Lower leg skin (tissue), 3 donors: ENCODE data around the gene VWA8.

Experiments
- CTCF ChIP-seq, 3 donors: fragments of 450-650 bp; IDR thresholded peaks; one replicate each; pipeline ENCODE4 v1.5.1; 2016; ENCODE audit warnings: antibody characterized with exemption in 3 of 3, mild to moderate bottlenecking in 3 of 3, moderate library complexity in 2 of 3
- POLR2A ChIP-seq, 2 donors: fragments of 450-650 bp; IDR thresholded peaks; one replicate each; pipeline ENCODE4 v1.6.1; 2016 to 2017; ENCODE audit warnings: antibody characterized with exemption in 2 of 2, mild to moderate bottlenecking in 1 of 2, moderate library complexity in 1 of 2

- TF ChIP-seq CTCF (IDR thresholded peaks at IDR 0.05) (no peak), POLR2A (IDR thresholded peaks at IDR 0.05) (no peak)
Observed at GRCh38 chr13:41582027-41582463, 378.9 kb downstream of the VWA8 start.
